ENCODE data around the gene INPP5B.

GRCh38 chr1:37923551-37923889, 23.3 kb downstream of the INPP5B start:
- TF ChIP-seq EP300 (IDR thresholded peaks at IDR 0.05) = no peak
- TF ChIP-seq, protein P1, sequence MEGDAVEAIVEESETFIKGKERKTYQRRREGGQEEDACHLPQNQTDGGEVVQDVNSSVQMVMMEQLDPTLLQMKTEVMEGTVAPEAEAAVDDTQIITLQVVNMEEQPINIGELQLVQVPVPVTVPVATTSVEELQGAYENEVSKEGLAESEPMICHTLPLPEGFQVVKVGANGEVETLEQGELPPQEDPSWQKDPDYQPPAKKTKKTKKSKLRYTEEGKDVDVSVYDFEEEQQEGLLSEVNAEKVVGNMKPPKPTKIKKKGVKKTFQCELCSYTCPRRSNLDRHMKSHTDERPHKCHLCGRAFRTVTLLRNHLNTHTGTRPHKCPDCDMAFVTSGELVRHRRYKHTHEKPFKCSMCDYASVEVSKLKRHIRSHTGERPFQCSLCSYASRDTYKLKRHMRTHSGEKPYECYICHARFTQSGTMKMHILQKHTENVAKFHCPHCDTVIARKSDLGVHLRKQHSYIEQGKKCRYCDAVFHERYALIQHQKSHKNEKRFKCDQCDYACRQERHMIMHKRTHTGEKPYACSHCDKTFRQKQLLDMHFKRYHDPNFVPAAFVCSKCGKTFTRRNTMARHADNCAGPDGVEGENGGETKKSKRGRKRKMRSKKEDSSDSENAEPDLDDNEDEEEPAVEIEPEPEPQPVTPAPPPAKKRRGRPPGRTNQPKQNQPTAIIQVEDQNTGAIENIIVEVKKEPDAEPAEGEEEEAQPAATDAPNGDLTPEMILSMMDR (IDR thresholded peaks at IDR 0.05) = no peak
- TF ChIP-seq POLR2AphosphoS5 (IDR thresholded peaks at IDR 0.05) = no peak

All from gastroesophageal sphincter (tissue), 3 donors.